Liver (tissue), 9 donors: Measurements from ENCODE around the gene LPO. TPM values are rescaled to one million over a fixed set of nuclear protein-coding genes. Genes with fewer than 3 reads are reported as not detected.
A peak's percentile ranks its signal among the peaks of the same experiment; 100 is the strongest.

Experiments used
- DNase-seq: peaks from one replicate; pipeline ENCODE4 v3.0.0-alpha.2; 2017; ENCODE audit warnings: low spot score
- H3K27ac ChIP-seq, 2 donors: one replicate each; pipeline ENCODE4 v1.7.0; 2013; ENCODE audit warnings: inconsistent platforms in 2 of 2, low read length in 2 of 2, control low read depth in 1 of 2, low read depth in 1 of 2, mild to moderate bottlenecking in 1 of 2
- H3K27me3 ChIP-seq, 4 donors: one replicate each; pipeline versions ENCODE4 v1.6.1 to v1.7.0; 2013; ENCODE audit warnings: low read length in 3 of 4, inconsistent platforms in 1 of 4, mild to moderate bottlenecking in 1 of 4, moderate library complexity in 1 of 4; ENCODE audit not compliant: control insufficient read depth in 4 of 4, insufficient read depth in 4 of 4
- H3K36me3 ChIP-seq, 4 donors: one replicate each; pipeline versions ENCODE4 v1.6.1 to v1.7.0; 2013; ENCODE audit warnings: low read length in 3 of 4, mild to moderate bottlenecking in 3 of 4, low read depth in 1 of 4, moderate library complexity in 1 of 4; ENCODE audit not compliant: control insufficient read depth in 4 of 4, insufficient read depth in 3 of 4
- H3K4me1 ChIP-seq, 4 donors: one replicate each; pipeline versions ENCODE4 v1.6.1 to v1.7.0; 2013; ENCODE audit warnings: low read length in 3 of 4, mild to moderate bottlenecking in 3 of 4, moderate library complexity in 1 of 4; ENCODE audit not compliant: control insufficient read depth in 4 of 4, insufficient read depth in 4 of 4
- H3K4me3 ChIP-seq, 3 donors: one replicate each; pipeline versions ENCODE4 v1.6.1 to v1.7.0; 2013; ENCODE audit warnings: low read length in 3 of 3, control low read depth in 1 of 3, low read depth in 1 of 3, mild to moderate bottlenecking in 1 of 3
- H3K9ac ChIP-seq, 2 donors: one replicate each; pipeline ENCODE4 v1.7.0; 2013; ENCODE audit warnings: low read length in 2 of 2, mild to moderate bottlenecking in 2 of 2, moderate library complexity in 2 of 2, control low read depth in 1 of 2, low read depth in 1 of 2
- H3K9me3 ChIP-seq, 4 donors: one replicate each; pipeline versions ENCODE4 v1.6.1 to v1.7.0; 2013; ENCODE audit warnings: low read length in 3 of 4; ENCODE audit not compliant: control insufficient read depth in 4 of 4
- EGR1 ChIP-seq, 2 donors: IDR thresholded peaks; 2 replicates each; pipeline ENCODE4 v1.6.1; 2016 to 2018; ENCODE audit warnings: antibody characterized with exemption in 2 of 2, low read depth in 2 of 2
- FOXA1 ChIP-seq: IDR thresholded peaks from 2 replicates; pipeline ENCODE4 v1.6.1; 2016; ENCODE audit warnings: antibody characterized with exemption
- HNF4A ChIP-seq, 2 donors: conservative IDR thresholded peaks; 2 replicates each; pipeline ENCODE4 v1.6.1; 2016; ENCODE audit warnings: antibody characterized with exemption in 2 of 2, mild to moderate bottlenecking in 2 of 2
- HNF4G ChIP-seq: IDR thresholded peaks from 2 replicates; pipeline ENCODE4 v1.6.1; 2016; ENCODE audit warnings: antibody characterized with exemption
- JUND ChIP-seq, 2 donors: IDR thresholded peaks; 2 replicates each; pipeline ENCODE4 v1.6.1; 2016; ENCODE audit warnings: antibody characterized with exemption in 2 of 2
- NR2F2 ChIP-seq: IDR thresholded peaks from 2 replicates; pipeline ENCODE4 v1.6.1; 2016; ENCODE audit warnings: antibody characterized with exemption
- SP1 ChIP-seq: IDR thresholded peaks from 2 replicates; pipeline ENCODE4 v1.6.1; 2018; ENCODE audit warnings: antibody characterized with exemption, mild to moderate bottlenecking
- TAF1 ChIP-seq: conservative IDR thresholded peaks from 2 replicates; pipeline ENCODE4 v1.6.1; 2016; ENCODE audit warnings: antibody characterized with exemption, mild to moderate bottlenecking
- WGBS: extraction: QIAGEN DNeasy Blood & Tissue Kit; methylation state at CpG from one replicate; pipeline ENCODE4 v1.1.7; 2013; 5-methylcytosine and 5-hydroxymethylcytosine counted together
- polyA plus RNA-seq, 2 donors: library from polyadenylated mRNA; stranded (reverse) in 1 of 2; unstranded in 1 of 2; fragments of 200-250 nt in 1 of 2; fragments of >200 nt in 1 of 2; fragmentation: Nextera tagmentation in 1 of 2; extraction: Ambion mirVana in 1 of 2; gene quantifications; one replicate each; pipeline versions ENCODE4 v1.2.1 to v1.2.3, GENCODE V29; 2013 to 2015
- total RNA-seq, 2 donors: library from RNA; depleted of rRNA; stranded (reverse); fragments of >200 nt; gene quantifications; one replicate each; pipeline ENCODE4 v1.2.3, GENCODE V29; 2014
- TF ChIP-seq, protein P1 (sequence below): fragments of 150-350 bp; IDR thresholded peaks from 2 replicates; pipeline ENCODE4 v1.5.1; 2017; ENCODE audit warnings: improper control_type of control experiment, low read depth, low read length; ENCODE audit not compliant: missing input control
- TF ChIP-seq, protein P2 (sequence below): IDR thresholded peaks from 2 replicates; pipeline ENCODE4 v1.6.1; 2016; ENCODE audit warnings: antibody characterized with exemption, mild to moderate bottlenecking
- donor health status: healthy.
- donor health status: healthy.
- donor health status: healthy.
- donor health status: healthy.
- donor health status: healthy.

The LPO gene
- total and polyA plus RNA-seq, 4 donors, result not detected

DNA sequence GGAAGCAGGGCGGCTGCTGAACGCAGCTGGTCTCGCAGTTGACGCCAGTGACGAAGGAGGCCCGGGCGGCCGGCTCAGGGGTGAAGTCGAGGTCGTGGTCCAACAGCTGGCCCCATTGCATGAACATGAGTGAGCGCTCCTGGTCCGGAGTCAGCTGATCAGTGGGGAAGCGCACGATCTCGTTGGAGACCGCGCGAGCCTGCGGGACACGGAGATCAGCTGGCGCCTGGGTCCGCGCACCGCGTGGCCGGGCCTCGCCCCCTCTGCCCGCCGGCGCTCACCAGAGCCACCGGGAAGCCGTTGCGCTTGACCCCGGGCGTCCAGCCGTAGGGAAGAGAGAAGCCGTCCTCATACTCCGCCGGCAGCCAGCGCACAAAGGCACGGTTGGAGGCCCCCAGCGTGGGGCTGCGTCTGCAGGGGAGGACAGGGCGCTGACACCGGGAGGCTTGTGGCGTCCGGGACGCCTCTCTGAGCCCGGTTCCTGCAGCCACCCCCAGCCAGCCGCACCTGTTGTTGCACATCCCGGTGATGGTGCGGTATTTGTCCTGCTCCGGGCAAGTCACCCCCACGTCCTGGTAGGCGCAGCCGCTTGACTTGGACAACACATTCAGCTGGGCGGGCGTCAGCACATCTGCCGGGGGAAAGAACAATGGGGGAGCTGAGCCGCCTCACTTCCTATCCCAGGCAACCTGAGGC is 40.8 kb downstream of the LPO start:
- Histone ChIP-seq H3K9ac (no peak overlapping the region), H3K36me3 (no peaks in the 10 kb centered on the region), H3K27ac (no peak overlapping the region), H3K27me3 (peaks cover 0 to 3% (median 0%) of the 10 kb centered on the region in 4 donors), H3K4me3 (peak overlapping the region in 2 of 3 donors; percentile 7 to 20), H3K9me3 (no peaks in the 10 kb centered on the region), H3K4me1 (peaks cover 0 to 9% (median 4%) of the 10 kb centered on the region in 4 donors)
- TF ChIP-seq HNF4G (no peak), NR2F2 (peak; percentile 1)
- whole genome bisulfite sequencing, result 20% methylated on average over 60 of the region's 60 CpGs
- DNase-seq, result no peak

DNA sequence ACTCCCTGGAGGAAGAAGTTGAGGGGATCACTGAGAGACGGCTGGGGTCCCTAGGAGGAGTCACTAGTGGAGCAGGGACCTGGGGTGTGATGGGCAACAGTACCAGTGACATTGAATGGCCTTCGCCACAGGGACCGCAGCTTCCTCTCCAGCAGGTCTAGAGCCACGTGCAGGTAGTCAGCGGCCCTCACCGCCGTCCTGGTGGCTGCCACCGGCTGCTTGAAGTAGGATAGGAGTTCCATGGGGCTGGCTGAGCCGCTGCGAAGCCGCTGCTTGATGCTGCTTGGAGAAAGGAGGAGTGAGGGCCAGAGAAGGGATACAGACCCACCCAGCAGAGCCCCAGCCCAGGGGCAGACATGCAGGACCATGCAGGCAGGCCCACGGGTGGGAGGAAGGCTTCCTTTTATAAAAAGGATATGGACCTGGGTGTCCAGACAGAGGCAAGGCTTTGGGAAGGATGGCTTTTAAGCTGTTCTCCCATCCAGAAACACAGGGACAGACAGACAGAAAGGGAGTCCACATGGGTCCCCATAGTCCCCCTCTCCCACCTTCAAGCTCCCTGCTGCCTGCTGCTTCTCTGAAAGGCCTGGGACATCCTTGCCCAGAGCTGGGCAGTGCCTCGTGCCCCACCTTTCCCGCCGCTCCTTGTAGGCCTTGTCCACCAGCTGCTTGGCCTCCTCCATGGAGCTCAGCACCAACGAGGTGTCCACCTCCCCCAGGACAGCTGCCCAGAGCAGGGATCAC is 41.5 kb downstream of the LPO start:
- WGBS, result 72% methylated on average over 16 of the region's 16 CpGs
- TF ChIP-seq FOXA1, result no peak
- TF ChIP-seq NR2F2, result no peak
- no peak for TF ChIP-seq SP1
- no peak for TF ChIP-seq EGR1 (IDR thresholded peaks at IDR 0.05; ENCODE audit: low read depth in 2 of 2)
- no peak for TF ChIP-seq HNF4A (conservative IDR thresholded peaks at IDR 0.05)
- no peak for TF ChIP-seq JUND (IDR thresholded peaks at IDR 0.05)
- no peak for TF ChIP-seq TAF1
- TF ChIP-seq, protein P1, sequence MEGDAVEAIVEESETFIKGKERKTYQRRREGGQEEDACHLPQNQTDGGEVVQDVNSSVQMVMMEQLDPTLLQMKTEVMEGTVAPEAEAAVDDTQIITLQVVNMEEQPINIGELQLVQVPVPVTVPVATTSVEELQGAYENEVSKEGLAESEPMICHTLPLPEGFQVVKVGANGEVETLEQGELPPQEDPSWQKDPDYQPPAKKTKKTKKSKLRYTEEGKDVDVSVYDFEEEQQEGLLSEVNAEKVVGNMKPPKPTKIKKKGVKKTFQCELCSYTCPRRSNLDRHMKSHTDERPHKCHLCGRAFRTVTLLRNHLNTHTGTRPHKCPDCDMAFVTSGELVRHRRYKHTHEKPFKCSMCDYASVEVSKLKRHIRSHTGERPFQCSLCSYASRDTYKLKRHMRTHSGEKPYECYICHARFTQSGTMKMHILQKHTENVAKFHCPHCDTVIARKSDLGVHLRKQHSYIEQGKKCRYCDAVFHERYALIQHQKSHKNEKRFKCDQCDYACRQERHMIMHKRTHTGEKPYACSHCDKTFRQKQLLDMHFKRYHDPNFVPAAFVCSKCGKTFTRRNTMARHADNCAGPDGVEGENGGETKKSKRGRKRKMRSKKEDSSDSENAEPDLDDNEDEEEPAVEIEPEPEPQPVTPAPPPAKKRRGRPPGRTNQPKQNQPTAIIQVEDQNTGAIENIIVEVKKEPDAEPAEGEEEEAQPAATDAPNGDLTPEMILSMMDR, result no peak
- TF ChIP-seq, protein P2, sequence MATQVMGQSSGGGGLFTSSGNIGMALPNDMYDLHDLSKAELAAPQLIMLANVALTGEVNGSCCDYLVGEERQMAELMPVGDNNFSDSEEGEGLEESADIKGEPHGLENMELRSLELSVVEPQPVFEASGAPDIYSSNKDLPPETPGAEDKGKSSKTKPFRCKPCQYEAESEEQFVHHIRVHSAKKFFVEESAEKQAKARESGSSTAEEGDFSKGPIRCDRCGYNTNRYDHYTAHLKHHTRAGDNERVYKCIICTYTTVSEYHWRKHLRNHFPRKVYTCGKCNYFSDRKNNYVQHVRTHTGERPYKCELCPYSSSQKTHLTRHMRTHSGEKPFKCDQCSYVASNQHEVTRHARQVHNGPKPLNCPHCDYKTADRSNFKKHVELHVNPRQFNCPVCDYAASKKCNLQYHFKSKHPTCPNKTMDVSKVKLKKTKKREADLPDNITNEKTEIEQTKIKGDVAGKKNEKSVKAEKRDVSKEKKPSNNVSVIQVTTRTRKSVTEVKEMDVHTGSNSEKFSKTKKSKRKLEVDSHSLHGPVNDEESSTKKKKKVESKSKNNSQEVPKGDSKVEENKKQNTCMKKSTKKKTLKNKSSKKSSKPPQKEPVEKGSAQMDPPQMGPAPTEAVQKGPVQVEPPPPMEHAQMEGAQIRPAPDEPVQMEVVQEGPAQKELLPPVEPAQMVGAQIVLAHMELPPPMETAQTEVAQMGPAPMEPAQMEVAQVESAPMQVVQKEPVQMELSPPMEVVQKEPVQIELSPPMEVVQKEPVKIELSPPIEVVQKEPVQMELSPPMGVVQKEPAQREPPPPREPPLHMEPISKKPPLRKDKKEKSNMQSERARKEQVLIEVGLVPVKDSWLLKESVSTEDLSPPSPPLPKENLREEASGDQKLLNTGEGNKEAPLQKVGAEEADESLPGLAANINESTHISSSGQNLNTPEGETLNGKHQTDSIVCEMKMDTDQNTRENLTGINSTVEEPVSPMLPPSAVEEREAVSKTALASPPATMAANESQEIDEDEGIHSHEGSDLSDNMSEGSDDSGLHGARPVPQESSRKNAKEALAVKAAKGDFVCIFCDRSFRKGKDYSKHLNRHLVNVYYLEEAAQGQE, result no peak
- Histone ChIP-seq H3K9ac (no peak overlapping the region), H3K9me3 (no peaks in the 10 kb centered on the region), H3K4me1 (peaks cover 0 to 9% (median 4%) of the 10 kb centered on the region in 4 donors), H3K4me3 (no peak overlapping the region), H3K27me3 (peaks cover 0 to 3% (median 0%) of the 10 kb centered on the region in 4 donors), H3K27ac (no peak overlapping the region), H3K36me3 (no peaks in the 10 kb centered on the region)
- DNase-seq, result no peak
